Right lobe of liver (tissue), 4 donors: ENCODE results near the gene HOATZ.

Source experiments
- POLR2A ChIP-seq: fragments of 450-650 bp; IDR thresholded peaks from one replicate; pipeline ENCODE4 v1.6.1; 2017; ENCODE audit warnings: antibody characterized with exemption, mild to moderate bottlenecking
- TF ChIP-seq, protein P1 (sequence below), 4 donors: fragments of 200-600 bp in 3 of 4; fragments of 450-650 bp in 1 of 4; IDR thresholded peaks; one replicate each; pipeline versions ENCODE4 v1.5.1 to v1.8.0; 2016 to 2022; ENCODE audit warnings: antibody characterized with exemption in 4 of 4, mild to moderate bottlenecking in 2 of 4
- donor health status: DM: no; HTN: no; CAD: no.
- donor health status: DM: no; HTN: no; CAD: no.
- donor health status: DM: no; HTN: yes; CAD: no.

DNA sequence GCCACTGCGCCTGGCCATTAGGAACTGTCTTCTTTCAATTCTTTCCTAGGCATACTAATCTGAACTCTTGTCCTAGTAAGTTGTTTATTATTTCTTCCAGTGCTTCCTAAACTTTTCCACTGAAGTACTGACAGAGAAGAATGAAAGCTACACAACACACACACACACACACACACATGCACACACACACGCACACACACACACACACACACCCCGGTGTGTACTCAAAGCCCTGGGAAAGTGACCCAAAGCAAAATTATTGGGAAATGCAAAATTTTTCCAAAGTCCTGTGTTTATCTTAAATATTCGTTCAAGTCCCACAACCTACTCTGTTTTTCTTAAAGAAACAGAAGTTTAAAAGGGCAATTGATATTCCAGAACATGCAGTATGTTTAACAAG lies 68.3 kb downstream of the HOATZ start:
- TF ChIP-seq, protein P1, sequence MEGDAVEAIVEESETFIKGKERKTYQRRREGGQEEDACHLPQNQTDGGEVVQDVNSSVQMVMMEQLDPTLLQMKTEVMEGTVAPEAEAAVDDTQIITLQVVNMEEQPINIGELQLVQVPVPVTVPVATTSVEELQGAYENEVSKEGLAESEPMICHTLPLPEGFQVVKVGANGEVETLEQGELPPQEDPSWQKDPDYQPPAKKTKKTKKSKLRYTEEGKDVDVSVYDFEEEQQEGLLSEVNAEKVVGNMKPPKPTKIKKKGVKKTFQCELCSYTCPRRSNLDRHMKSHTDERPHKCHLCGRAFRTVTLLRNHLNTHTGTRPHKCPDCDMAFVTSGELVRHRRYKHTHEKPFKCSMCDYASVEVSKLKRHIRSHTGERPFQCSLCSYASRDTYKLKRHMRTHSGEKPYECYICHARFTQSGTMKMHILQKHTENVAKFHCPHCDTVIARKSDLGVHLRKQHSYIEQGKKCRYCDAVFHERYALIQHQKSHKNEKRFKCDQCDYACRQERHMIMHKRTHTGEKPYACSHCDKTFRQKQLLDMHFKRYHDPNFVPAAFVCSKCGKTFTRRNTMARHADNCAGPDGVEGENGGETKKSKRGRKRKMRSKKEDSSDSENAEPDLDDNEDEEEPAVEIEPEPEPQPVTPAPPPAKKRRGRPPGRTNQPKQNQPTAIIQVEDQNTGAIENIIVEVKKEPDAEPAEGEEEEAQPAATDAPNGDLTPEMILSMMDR (IDR thresholded peaks at IDR 0.05): no peak
- no peak for TF ChIP-seq POLR2A
